ENCODE results near the gene FBLN7.
"Not testable (repeated sequence)": the region's sequence is repeated elsewhere in the genome, so short reads cannot be mapped to it uniquely, and the experiment has no call there.

FBLN7 gene

DNA sequence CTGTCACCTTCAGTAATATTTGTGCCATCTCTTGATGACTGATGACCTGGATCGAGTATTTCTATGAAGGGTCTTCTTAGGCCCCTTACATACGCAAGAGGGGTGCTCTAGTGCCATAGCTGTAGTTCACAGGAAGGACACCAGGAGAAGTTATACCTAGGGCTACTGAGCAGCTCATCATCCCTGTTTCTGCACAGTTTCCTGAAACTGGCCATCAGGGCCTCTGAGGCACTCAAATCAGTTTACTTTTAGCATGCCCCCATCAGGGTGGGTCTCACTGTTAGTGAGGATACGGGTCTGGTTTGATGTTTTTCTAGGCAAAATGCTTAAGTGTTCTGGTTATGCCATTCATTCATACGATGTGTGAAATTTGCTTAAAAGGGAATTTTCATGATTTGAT is 20.0 kb upstream of the FBLN7 start:
- Histone ChIP-seq H3K9ac (ENCODE audit: low read depth, low read length) (no peak overlapping the region), H3K36me3 (ENCODE audit: insufficient read depth, low read length) (0 out of 2 replicates have a peak, but pooled peaks cover 4% of the 10 kb centered on the region), H3K9me3 (ENCODE audit: insufficient read depth, low read depth, low read length) (no peaks in the 10 kb centered on the region; the same call in 1 of the 2 replicates)

DNA sequence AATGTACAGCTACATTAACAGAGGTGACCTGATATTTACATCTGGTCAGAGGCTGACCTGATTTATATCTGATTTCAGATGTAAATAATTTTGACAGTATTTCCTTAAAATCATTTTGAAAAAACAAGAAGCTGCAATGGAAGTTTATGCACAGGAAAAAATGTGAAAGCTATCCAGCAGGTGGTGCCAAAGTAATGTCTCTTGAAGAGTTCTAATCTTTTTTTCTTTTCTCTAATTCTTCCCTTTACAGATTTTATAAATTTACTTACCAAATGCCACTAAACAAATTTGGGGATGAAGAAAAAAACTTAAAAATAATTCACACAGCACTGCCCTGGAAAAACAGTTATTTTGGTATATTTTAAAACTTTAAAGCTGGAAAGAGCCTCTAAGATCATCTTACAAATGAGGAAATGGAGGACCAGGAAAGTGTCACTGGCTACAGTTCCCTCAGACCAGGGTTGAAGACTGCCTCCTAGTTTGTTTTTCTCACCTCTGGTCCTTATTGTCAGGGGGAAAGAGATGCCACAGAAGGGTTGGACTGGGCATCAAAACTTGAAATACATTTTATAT is 16.4 kb upstream of the FBLN7 start:
- H3K27ac ChIP-seq (ENCODE audit: low read depth, low read length) = no peak overlapping the region
- no peaks in the 10 kb centered on the region for H3K4me1 ChIP-seq (ENCODE audit: insufficient read depth, low read length)
- H3K9me3 ChIP-seq (ENCODE audit: insufficient read depth, low read depth, low read length) = no peaks in the 10 kb centered on the region; the same call in 1 of the 2 replicates

More for the DNA sequence above, 20.0 kb upstream of the FBLN7 start:
- Histone ChIP-seq H3K4me1 (ENCODE audit: insufficient read depth, low read length) (no peaks in the 10 kb centered on the region), H3K27me3 (ENCODE audit: insufficient read depth, low read length) (no peaks in the 10 kb centered on the region), H3K27ac (ENCODE audit: low read depth, low read length) (no peak overlapping the region), H3K4me3 (ENCODE audit: low read length) (no peak overlapping the region)
- 93% methylated on average over 4 of the region's 4 CpGs for WGBS

DNA sequence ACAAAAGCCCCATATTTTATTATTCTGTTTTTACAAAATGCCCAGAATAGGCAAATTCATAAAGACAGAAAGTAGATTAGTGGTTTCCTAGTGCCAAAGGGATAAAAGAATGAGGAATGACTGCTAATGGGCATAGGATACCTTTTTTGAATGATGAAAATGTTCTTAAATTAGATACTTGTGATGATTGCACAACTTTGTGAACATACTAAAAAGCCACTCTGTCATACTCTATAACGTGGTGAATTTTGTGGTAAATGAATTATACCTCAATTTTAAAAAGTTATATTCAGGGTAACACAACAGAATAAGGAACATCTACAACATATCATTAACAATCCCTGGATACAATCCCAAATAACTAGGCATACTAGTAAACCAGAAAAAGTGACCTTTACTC is 9.1 kb upstream of the FBLN7 start:
- Histone ChIP-seq H3K4me3 (ENCODE audit: low read length) (no peak overlapping the region), H3K27ac (ENCODE audit: low read depth, low read length) (no peak overlapping the region), H3K4me1 (ENCODE audit: insufficient read depth, low read length) (no peaks in the 10 kb centered on the region), H3K36me3 (ENCODE audit: insufficient read depth, low read length) (no peaks in the 10 kb centered on the region), H3K9me3 (ENCODE audit: insufficient read depth, low read depth, low read length) (peaks cover 13% of the 10 kb centered on the region; the same call in 1 of the 2 replicates), H3K9ac (ENCODE audit: low read depth, low read length) (no peak overlapping the region), H3K27me3 (ENCODE audit: insufficient read depth, low read length) (no peaks in the 10 kb centered on the region)
- WGBS = no CpG with 5 or more reads among the region's 1 CpG

More for the DNA sequence above, 16.4 kb upstream of the FBLN7 start:
- H3K27me3 ChIP-seq (ENCODE audit: insufficient read depth, low read length) = no peaks in the 10 kb centered on the region
- H3K9ac ChIP-seq (ENCODE audit: low read depth, low read length) = no peak overlapping the region
- no peak overlapping the region for H3K4me3 ChIP-seq (ENCODE audit: low read length)
- H3K36me3 ChIP-seq (ENCODE audit: insufficient read depth, low read length) = 0 out of 2 replicates have a peak, but pooled peaks cover 3% of the 10 kb centered on the region

- Histone ChIP-seq H3K27me3 (ENCODE audit: insufficient read depth, low read length) (peaks cover 27% of the 10 kb centered on the region), H3K9ac (ENCODE audit: low read depth, low read length) (no peak overlapping the region), H3K36me3 (ENCODE audit: insufficient read depth, low read length) (no peaks in the 10 kb centered on the region), H3K27ac (ENCODE audit: low read depth, low read length) (no peak overlapping the region), H3K4me1 (ENCODE audit: insufficient read depth, low read length) (peaks cover 4% of the 10 kb centered on the region; the same call in 1 of the 2 replicates), H3K4me3 (ENCODE audit: low read length) (no peak overlapping the region), H3K9me3 (ENCODE audit: insufficient read depth, low read depth, low read length) (peaks cover 13% of the 10 kb centered on the region; the same call in 1 of the 2 replicates)
Measured at GRCh38 chr2:112133344-112133743, 4.8 kb upstream of the FBLN7 start.

DNA sequence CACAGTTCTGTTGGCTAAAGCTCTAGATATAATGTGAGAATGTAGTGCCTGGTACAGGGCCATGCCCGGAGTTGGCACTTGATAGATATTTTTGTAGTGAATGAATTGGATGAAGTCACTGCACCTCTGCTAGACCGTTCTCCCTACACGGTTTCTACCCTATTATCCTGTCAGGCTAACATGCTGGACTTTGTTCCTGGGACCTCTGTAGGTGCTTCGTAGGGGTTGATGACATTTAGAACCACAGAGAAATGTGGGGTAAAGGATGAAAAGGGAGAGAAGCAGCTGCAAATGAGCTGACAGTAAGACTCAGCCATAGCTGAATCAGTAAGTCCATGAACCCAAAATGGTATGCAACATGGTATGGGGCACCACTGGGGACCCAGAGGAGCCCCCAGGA is 4.1 kb upstream of the FBLN7 start:
- Histone ChIP-seq H3K36me3 (ENCODE audit: insufficient read depth, low read length) (no peaks in the 10 kb centered on the region), H3K9me3 (ENCODE audit: insufficient read depth, low read depth, low read length) (peaks cover 10% of the 10 kb centered on the region; the same call in 1 of the 2 replicates), H3K27me3 (ENCODE audit: insufficient read depth, low read length) (peaks cover 35% of the 10 kb centered on the region), H3K9ac (ENCODE audit: low read depth, low read length) (no peak overlapping the region), H3K4me3 (ENCODE audit: low read length) (no peak overlapping the region), H3K4me1 (ENCODE audit: insufficient read depth, low read length) (peaks cover 4% of the 10 kb centered on the region; the same call in 1 of the 2 replicates), H3K27ac (ENCODE audit: low read depth, low read length) (no peak overlapping the region)
- 93% methylated on average over 4 of the region's 4 CpGs for WGBS

GRCh38 chr2:112136096-112136495 is 2.1 kb upstream of the FBLN7 start:
- Histone ChIP-seq H3K4me1 (ENCODE audit: insufficient read depth, low read length) (peaks cover 4% of the 10 kb centered on the region; the same call in 1 of the 2 replicates), H3K9me3 (ENCODE audit: insufficient read depth, low read depth, low read length) (peaks cover 10% of the 10 kb centered on the region; the same call in 1 of the 2 replicates), H3K9ac (ENCODE audit: low read depth, low read length) (no peak overlapping the region), H3K27ac (ENCODE audit: low read depth, low read length) (no peak overlapping the region), H3K27me3 (ENCODE audit: insufficient read depth, low read length) (peaks cover 50% of the 10 kb centered on the region), H3K36me3 (ENCODE audit: insufficient read depth, low read length) (no peaks in the 10 kb centered on the region), H3K4me3 (ENCODE audit: low read length) (no peak overlapping the region)
- 94% methylated on average over 5 of the region's 5 CpGs for WGBS

DNA sequence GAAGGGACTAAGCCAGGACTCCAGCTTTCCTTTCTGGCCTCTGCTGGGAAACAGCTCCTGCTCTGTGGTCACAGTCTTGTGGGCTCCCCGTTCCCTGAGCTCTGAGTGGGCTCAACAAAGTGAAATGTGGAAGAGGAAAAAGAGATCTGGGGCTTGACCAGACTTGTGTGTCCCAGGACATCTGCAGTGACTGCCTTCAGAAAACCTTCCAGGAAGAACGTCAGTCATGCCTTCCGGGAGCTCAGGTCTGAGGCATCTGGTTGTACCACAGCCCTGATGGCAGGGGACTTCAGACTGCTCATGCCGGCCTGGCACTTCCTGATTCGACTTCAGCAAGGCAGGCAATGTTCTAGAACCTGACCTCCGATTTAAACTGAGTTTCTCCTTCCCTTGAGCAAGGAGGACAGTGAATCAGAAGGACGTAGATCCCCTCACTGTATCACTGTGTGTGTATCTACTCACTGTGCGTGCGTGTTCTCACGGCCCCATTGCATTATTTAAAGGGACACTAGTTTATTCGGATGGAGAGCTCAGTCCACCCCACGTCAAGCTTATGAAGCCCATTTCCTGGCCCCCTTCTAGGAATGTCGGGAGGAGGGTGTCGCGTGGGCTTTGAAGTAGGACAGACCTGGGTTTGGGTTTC is 548 bp upstream of the FBLN7 start:
- 43% methylated on average over 15 of the region's 15 CpGs for WGBS
- Histone ChIP-seq H3K4me1 (ENCODE audit: insufficient read depth, low read length) (peaks cover 4% of the 10 kb centered on the region; the same call in 1 of the 2 replicates), H3K9ac (ENCODE audit: low read depth, low read length) (no peak overlapping the region), H3K4me3 (ENCODE audit: low read length) (peak overlapping the region; percentile 62), H3K9me3 (ENCODE audit: insufficient read depth, low read depth, low read length) (peaks cover 8% of the 10 kb centered on the region; the same call in 1 of the 2 replicates), H3K27me3 (ENCODE audit: insufficient read depth, low read length) (peaks cover 64% of the 10 kb centered on the region), H3K27ac (ENCODE audit: low read depth, low read length) (no peak overlapping the region), H3K36me3 (ENCODE audit: insufficient read depth, low read length) (no peaks in the 10 kb centered on the region)

DNA sequence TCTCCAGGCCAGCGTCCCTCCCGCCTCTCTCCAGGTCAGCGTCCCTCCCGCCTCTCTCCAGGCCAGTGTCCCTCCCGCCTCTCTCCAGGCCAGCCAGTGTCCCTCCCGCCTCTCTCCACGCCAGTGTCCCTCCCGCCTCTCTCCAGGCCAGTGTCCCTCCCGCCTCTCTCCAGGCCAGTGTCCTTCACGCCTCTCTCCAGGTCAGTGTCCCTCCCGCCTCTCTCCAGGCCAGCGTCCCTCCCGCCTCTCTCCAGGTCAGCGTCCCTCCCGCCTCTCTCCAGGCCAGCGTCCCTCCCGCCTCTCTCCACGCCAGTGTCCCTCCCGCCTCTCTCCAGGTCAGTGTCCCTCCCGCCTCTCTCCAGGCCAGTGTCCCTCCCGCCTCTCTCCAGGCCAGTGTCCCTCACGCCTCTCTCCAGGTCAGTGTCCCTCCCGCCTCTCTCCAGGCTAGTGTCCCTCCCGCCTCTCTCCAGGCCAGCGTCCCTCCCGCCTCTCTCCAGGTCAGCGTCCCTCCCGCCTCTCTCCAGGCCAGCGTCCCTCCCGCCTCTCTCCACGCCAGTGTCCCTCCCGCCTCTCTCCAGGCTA is 939 bp downstream of the FBLN7 start:
- H3K4me1 ChIP-seq (ENCODE audit: insufficient read depth, low read length); H3K9ac ChIP-seq (ENCODE audit: low read depth, low read length); H3K9me3 ChIP-seq (ENCODE audit: insufficient read depth, low read depth, low read length); H3K36me3 ChIP-seq (ENCODE audit: insufficient read depth, low read length); H3K27ac ChIP-seq (ENCODE audit: low read depth, low read length): not testable (repeated sequence)
- Histone ChIP-seq H3K4me3 (ENCODE audit: low read length) (peak overlapping the region; percentile 62), H3K27me3 (ENCODE audit: insufficient read depth, low read length) (peaks cover 64% of the 10 kb centered on the region)
- under 1% methylated on average over 10 of the region's 32 CpGs for whole genome bisulfite sequencing

DNA sequence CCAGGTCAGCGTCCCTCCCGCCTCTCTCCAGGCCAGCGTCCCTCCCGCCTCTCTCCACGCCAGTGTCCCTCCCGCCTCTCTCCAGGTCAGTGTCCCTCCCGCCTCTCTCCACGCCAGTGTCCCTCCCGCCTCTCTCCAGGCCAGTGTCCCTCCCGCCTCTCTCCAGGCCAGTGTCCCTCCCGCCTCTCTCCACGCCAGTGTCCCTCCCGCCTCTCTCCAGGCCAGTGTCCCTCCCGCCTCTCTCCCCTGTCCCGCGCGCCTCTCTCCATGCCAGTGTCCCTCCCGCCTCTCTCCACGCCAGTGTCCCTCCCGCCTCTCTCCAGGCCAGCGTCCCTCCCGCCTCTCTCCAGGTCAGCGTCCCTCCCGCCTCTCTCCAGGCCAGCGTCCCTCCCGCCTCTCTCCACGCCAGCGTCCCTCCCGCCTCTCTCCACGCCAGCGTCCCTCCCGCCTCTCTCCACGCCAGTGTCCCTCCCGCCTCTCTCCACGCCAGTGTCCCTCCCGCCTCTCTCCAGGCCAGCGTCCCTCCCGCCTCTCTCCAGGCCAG is 1.5 kb downstream of the FBLN7 start:
- H3K27me3 ChIP-seq (ENCODE audit: insufficient read depth, low read length) = peaks cover 64% of the 10 kb centered on the region
- not testable (repeated sequence) for H3K27ac ChIP-seq (ENCODE audit: low read depth, low read length); H3K36me3 ChIP-seq (ENCODE audit: insufficient read depth, low read length); H3K9me3 ChIP-seq (ENCODE audit: insufficient read depth, low read depth, low read length); H3K9ac ChIP-seq (ENCODE audit: low read depth, low read length); H3K4me1 ChIP-seq (ENCODE audit: insufficient read depth, low read length)
- 1% methylated on average over 36 of the region's 38 CpGs for WGBS
- H3K4me3 ChIP-seq (ENCODE audit: low read length) = peak overlapping the region; percentile 51

GRCh38 chr2:112140205-112140802 is 2.1 kb downstream of the FBLN7 start:
- H3K36me3 ChIP-seq (ENCODE audit: insufficient read depth, low read length) = no peaks in the 10 kb centered on the region
- H3K9me3 ChIP-seq (ENCODE audit: insufficient read depth, low read depth, low read length) = no peaks in the 10 kb centered on the region
- 0 out of 2 replicates have a peak overlapping the region, but pooled peaks have one; percentile 15 for H3K9ac ChIP-seq (ENCODE audit: low read depth, low read length)
- H3K27ac ChIP-seq (ENCODE audit: low read depth, low read length) = no peak overlapping the region
- H3K4me1 ChIP-seq (ENCODE audit: insufficient read depth, low read length) = peaks cover 4% of the 10 kb centered on the region; the same call in 1 of the 2 replicates
- H3K27me3 ChIP-seq (ENCODE audit: insufficient read depth, low read length) = peaks cover 64% of the 10 kb centered on the region
- H3K4me3 ChIP-seq (ENCODE audit: low read length) = peak overlapping the region; percentile 51
- 3% methylated on average over 30 of the region's 30 CpGs for WGBS

Data from HUES64 (cell line).